AG08395 (cell line): ENCODE measurements around the gene RNF11.
A peak's percentile ranks its signal among the peaks of the same experiment; 100 is the strongest.
"Not testable (repeated sequence)": the region's sequence is repeated elsewhere in the genome, so short reads cannot be mapped to it uniquely, and the experiment has no call there.

Source experiments
- DNase-seq: peaks from one replicate; pipeline ENCODE4 v3.0.0; 2012; ENCODE audit warnings: mixed read lengths, low spot score

Gene RNF11

DNA sequence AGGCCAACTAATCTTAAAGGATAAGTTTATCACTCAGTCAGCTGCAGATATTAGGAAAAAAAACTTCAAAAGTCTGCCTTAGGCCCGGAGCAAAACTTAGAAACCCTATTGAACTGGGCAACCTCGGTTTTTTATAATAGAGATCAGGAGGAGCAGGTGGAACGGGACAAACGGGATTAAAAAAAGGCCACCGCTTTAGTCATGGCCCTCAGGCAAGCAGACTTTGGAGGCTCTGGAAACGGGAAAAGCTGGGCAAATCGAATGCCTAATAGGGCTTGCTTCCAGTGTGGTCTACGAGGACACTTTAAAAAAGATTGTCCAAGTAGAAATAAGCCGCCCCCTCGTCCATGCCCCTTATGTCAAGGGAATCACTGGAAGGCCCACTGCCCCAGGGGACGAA is 7.6 kb upstream of the RNF11 start:
- DNase-seq: not testable (repeated sequence)

DNA sequence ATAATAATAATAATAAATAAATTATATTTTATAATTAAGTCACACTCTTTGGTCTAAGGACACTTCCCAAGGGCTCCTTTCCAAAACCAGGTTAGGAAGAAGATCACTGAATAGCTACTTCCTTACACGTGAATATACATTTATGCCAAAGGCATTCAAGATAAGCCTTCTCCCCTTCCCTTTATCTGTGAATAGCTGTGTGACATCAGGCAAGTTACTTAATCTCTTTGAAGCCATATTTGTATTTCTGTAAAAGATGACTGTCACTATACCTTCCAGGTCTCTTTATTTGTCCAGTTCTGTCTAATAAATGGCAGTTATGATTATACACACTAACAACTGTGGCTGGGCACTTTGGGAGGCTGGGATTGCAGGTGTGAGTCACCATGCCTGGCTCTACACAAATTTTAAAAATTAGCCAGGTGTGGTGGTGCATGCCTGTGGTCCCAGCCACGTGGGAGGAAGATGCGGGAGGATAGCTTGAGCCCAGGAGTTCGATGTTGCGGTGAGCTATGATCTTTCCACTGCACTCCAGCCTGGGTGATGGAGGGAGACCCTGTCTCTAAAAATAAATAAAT is 5.5 kb upstream of the RNF11 start:
- DNase-seq: no peak

DNA sequence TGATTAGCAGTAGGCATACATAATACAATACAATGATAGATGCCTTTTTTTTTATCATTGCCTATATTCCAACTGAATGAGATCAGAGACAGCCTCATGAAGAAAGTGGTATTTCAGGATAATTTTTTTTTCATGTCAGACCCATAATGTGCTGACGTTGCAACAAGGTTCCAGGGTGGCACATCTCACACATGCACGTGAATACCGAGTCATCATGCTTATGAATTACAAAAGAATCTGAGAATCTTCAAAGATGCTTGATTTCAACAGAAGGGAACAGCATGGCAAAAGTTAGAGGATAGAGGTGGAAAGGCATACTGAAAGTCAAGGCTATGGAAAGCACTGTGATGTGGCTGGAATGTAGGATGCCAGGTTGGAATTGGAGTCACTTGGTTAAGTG is 5.0 kb upstream of the RNF11 start:
- no peak for DNase-seq

DNA sequence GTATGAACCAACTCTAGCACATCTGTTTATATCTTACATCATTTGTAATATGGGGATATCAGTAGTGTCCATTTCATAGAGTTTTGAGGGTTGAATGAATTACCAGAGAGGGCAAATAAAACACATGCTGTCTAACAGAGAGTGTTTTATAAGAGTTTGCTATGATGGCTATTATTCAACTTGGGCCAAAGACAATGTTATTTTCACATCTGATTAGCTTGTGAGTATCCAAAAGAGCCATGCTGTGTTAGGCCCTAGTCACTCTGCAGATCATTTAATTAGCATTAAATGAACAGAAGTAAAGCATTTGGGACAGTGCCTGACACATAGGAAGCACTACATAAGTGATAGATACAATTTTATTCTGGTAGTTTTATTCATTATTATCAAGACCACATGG is 4.2 kb upstream of the RNF11 start:
- no peak for DNase-seq

DNA sequence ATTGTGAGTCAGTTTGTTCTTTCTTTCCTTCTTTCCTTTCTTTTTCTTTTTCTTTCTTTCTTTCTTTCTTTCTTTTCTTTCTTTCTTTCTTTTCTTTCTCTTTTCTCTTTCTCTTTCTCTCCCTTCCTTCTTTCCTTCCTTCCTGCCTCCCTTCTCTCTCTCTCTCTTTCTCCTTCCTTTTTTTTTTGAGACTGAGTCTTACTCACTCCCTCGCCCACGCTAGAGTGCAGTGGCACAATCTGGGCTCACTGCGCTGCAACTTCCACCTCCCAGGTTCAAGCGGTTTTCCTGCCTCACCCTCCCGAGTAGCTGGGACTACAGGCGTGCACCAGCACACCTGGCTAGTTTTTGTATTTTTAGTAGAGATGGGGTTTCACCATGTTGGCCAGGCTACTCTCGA is 1.8 kb upstream of the RNF11 start:
- DNase-seq: not testable (repeated sequence)

DNA sequence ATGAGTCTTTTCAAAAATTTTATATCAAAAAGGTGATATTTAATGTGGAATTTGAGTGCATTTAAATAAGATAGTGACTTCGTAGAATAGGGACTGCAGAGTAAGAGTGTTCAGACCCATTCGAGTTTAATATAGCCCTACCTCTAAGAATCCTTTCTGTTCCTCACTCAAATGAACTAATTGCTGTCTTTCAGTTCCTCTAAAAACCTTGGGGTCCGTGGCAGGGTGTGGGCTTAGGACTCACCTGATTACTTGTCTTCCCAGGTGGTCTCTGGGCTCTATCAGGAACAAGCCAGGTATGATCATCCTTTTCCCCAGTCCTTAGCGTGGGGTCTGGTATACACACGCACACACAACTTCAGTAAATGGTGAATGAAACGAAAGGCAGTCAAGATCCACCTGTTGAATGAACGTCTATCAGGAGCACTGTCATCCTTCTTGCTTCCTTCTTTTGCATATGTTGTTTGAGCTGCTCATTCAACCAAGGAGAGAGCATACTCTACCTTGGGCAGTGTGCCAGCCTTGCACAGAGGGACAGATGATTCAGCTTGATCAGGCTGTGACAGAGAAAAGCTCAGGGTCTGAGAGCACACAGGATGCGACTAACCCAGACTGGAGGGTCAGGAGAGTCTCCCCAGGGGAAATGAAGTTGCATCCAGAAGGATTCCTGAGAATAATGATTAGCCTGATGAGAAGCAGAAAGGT is 1.2 kb upstream of the RNF11 start:
- DNase-seq: peak; percentile 46

DNA sequence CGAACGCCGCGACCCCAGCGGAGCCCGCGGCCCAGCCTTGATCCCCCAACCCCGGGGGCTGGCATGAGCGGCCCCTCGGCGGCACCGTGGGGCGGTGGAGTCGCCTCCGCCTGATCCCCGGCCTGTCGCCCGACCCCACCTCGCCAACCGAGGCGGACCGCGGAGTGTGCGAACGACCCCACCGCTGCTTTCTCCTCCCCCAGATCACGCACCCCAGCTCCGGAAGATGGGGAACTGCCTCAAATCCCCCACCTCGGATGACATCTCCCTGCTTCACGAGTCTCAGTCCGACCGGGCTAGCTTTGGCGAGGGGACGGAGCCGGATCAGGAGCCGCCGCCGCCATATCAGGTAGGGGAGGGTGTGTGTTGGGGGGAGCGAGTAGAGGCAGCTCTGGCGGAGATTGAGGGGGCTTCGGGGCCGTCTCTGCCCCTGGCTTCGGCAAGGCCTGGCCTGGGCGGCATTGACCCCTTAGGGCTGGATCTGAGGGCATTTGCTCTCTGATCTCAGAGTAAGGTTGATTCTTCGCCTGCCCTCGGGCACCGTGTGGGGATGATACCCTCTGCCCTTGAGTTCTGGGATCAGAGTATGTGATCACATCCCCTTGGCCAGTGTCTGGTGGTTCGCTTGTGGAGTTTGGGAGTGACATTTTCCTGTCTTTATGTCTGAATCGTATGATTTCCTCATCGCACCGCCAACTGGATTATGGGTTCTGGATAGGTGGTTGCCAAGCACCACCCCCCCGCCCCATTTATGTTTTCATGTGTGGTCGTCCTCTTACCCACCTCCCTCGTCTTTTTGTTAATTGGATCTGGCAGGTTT is 668 bp downstream of the RNF11 start:
- peak; percentile 11 for DNase-seq

DNA sequence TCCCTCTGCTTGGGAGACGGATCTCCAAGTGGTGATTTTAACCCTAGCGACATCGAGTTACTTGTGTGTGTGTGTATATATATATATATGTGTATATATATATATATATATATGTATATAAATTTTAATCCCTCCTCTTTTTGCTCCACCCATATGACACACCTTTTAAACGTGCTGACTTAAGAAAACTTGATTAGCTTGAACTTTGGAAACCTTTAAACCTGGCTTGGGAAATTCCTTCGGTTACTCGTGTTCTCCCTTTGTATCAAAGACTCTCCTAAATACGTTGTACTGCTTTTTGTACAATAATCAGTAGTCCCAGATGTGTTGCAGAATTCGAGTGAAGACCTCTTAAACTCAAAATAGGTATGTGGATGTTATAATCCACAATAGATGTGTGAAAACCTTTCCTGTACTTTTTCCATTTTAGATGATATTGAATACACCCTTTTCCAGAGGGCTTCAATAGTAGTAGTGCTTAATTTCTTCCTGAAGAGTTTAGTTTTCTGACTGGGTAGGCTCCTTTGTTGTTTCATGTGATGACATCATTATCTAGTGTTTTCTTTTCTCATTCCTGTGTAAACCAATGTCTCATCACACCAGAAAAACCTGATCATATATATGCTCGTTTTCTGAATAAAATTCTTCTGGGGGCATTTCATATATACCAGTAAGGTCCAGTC is 1.4 kb downstream of the RNF11 start:
- peak; percentile 29 for DNase-seq

DNA sequence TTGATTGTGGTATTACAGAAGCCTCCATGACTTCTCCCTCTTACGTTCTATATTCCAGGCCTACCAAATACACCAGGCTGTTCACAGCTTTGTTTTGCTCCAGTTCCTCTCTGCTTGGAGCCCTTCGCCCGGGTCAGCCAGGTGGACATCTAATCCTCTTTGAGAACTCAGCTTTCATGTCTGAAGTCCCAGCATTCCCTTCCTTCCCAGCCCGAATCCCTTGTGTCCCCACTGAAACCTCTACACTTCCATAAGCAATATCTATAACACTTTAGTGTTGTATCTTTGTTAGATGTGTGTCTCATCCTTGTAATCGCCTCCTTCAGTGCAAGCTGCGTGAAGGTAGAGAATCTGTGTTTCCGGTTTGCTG is 1.9 kb downstream of the RNF11 start:
- peak; percentile 10 for DNase-seq

DNA sequence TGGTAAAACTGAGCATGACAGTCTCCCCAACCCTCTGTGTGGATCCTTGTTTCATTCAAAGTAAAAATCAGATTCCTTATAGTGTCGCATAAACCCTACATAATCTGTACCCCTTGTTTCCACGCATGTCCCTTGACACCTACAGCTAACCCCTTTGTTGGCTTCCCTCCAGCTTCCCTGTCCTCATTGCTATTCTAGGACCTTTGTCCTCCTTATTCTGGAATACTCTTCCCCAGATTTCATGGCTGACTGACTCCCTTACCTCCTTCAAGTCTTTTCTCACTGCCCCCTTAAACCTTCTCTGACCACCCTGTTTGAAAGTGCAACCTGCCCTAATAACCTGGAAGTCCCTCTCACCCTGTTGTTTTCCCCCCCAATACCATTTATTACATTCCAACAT is 4.0 kb downstream of the RNF11 start:
- DNase-seq: no peak

DNA sequence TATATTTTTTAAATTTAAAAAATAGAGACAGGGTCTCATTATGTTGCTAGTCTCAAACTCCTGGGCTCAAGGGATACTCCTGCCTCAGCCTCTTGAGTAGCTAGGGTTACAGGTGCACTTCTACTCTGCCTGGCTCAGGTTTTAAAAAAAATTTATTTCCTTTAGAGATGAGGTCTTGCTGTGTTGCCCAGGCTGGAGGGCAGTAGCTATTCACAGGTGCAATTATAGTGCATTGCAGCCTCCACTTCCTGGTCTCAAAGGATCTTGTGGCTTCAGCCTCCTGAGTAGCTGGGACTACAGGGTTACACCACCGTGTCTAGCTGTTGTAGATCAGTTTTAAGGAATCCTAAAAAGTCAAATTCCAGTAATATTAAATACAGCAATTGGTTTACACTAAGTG is 5.0 kb downstream of the RNF11 start:
- DNase-seq: no peak

DNA sequence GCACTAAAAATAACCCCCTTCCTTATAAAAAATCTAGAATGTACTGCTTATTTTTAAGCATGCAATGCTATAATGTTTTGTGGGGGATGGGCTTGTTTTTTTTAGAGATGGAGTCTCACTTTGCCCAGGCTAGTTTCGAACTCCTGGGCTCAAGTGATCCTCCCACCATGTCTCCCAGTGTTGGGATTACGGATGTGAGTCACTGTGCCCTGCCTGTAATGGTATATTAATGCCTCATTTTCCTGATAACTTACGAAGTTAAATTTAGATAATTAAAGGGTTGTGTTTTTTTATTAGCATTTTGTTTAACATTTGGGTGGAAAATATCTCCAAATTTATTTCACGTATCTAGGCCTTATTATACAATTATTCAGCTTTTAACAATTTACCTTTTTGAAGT is 6.5 kb downstream of the RNF11 start:
- DNase-seq: no peak

DNA sequence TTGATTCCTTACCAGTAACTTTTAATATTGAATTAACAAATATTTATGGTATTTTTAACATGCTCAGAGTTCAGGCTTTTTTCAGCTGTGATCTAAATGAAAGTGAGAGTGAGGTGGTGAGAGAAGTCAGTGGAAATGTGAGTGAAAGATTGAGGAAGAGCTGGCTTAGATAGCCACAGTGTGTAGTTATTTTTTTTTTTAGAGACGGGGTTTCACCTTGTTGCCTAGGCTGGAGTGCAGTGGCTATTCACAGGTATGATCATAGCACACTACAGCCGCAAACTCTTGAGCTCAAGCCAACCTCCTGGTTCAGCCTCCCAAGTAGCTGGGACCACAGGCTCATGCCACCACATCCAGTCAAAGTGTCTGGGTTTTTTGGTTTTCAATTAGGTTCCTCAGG is 10.9 kb downstream of the RNF11 start:
- DNase-seq: no peak

DNA sequence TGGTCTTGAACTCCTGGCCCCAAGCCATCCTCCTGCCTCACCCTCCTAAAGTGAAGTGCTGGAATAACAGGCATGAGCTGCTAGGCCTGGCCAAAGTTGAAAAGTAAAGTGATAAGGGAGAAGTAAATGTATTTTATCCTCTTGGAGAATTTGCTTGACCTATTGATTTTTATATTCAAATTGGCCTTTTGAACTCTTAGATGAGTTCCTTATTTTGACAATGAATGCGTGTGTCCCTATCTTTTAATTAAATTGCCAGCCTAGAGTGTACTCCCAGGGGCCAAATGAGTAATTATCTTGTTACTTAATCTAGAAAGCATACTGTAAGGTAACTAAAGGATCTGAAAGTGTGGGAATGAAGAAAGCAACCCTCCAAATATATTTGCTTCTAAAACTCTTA is 11.4 kb downstream of the RNF11 start:
- DNase-seq: no peak

DNA sequence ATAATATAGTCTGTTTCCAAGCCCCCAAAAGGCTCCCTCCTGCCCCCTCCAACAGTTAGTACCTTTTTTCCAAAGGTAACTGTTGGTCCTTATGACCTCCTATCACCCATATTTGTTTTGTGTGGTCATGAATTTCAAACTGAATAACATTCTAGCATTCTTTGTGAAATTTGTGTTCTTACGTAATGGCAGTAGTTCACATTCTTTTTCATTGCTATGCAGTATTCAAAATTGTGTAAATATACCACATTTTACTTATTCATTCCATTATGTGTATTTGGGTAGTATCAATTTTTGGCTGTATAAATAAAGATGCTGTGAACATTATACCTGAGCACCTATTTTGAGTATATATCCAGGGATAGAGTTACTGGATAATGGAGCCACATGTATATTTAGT is 13.4 kb downstream of the RNF11 start:
- DNase-seq: no peak

DNA sequence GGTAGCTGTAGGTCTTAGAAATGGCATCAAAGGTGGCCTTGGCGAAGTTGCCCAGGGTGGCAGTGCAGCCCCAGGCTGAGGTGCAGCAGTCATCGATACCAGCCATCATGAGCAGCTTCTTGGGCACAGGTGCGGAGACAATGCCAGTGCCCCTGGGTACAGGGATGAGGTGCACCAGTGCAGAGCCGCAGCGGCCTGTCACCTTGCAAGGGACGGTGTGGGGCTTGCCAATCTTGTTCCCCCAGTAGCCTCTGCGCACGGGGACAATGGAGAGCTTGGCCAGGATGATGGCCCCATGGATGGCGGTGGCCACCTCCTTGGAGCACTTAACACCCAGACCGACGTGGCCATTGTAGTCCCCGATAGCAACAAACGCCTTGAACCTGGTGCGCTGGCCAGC is 14.7 kb downstream of the RNF11 start:
- not testable (repeated sequence) for DNase-seq

DNA sequence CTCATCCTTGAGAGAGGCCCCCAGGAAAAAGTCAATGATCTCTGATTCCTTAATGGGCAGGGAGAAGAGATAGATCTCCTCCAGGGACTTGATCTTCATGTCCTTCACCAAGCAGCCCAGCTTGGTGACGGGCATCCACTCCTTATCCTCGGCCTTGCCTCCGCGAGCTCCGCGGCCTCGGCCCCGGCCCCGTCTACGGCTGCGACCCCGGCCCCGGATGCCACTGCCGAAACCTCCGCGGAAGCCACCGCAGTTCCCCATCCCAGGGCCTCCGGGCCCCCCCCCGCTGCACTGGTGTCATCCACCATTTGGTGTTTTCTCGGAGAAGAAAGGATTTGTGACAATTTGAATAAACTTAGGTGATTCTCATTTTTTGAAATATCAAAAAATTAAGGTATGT is 15.1 kb downstream of the RNF11 start:
- DNase-seq: not testable (repeated sequence)

DNA sequence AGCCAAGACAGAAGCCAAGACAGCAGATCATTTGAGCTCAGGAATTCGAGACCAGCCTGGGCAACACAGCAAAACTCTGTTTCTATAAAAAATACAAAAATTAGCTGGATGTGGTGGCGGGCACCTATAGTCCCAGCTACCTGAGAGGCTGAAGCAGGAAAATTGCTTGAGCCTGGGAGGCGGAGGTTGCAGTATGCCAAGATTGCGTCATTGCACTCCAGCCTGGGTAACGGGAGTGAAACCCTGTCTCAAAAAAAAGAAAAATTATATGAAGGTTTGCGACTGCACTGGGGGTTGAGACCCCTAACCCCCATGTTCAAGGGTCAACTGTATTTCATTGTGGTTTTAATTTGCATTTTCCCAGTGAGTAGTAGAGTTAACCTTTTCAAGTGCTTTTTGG is 16.3 kb downstream of the RNF11 start:
- DNase-seq: no peak

DNA sequence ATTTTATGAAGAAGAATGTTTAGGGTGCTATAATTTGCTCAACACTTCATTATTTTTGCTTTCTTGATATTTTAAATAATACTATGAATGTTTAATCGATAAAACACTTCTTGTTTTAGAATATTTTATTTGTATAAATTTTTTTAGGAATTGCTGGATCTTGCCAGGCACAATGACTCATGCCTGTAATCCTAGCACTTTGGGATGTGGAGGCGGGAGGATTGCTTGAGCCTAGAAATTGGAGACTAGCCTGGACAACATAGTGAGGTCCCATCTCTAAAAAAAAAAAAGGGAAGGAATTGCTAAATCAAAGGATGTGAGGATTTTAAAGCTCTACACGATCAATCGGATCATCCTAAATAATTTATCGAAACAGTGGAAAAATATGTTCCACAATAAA is 17.6 kb downstream of the RNF11 start:
- DNase-seq: no peak

DNA sequence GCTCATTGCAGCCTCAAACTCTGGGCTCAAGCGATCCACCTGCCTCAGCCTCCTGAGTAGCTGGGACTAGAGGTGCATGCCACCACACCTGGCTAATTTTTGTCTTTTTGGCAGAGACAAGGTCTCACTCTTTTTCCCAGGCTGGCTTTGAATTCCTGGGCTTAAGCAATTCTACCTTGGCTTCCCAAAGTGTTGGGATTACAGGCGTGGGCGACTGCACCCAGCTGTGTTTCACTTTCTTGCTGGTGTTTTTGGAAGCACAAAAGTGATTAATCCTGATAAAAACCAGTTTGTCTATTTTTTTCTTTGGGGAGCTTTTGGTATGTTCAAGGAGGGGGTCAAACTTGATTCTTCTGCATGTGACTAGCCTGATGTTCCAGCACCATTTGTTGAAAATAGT is 19.3 kb downstream of the RNF11 start:
- no peak for DNase-seq

DNA sequence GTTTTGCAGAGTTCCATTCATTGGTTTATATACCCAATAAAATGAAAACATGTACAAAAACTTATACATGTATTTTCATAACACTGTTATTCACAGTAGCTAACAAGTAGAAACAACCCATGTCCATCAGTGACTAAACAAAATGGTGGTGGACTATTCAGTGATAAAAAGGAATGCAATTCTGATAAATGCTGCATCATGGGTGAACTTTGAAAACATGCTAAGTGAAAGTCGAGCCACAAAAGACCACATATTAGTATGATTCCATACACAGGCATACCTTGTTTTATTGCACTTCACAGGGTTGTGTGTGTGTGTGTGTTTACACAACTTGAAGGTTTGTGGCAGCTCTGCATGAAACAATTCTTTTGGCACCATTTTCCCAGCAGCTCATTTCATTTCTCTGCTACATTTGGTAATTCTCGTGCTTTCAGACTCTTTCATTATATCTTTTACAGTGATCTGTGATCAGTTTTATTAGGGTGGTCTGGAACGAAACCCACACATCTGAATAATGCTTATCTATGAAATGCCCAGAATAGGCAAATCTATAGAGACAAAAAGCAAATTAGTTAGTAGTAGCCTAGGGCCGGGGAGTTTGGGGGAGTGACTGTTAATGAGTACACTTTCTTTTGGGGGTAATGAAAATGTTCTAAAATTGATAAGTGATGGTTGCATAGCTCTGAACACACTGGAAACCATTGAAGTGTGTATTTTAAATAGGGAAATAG is 27.2 kb downstream of the RNF11 start:
- no peak for DNase-seq

DNA sequence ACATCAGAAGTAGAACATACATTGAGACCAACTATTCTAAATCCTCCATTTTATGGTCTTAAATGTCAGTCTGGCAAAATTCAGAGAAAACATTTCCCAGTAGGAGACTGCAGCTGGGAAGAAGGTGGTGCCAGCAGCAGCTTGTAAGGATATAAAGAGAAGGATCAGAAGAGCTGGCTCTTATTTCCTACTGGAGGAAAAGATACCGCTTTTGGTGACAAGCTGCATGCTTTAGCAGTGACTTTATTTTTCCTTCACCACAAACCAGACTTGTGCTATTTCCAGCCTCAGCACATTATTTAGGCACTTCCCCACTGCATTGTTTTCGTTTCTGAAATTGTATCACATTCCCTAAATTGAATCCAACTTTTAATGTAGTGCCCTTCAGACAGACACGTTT is 28.4 kb downstream of the RNF11 start:
- peak; percentile 92 for DNase-seq
